Activated naive CD8-positive, alpha-beta T cell treated with anti-CD3 and anti-CD28 coated beads for 36 hours (primary cell): ENCODE measurements around the gene NAMPT. TPM values are rescaled to one million over a fixed set of nuclear protein-coding genes. Genes with fewer than 3 reads are reported as not detected.
"Not testable (repeated sequence)": the region's sequence is repeated elsewhere in the genome, so short reads cannot be mapped to it uniquely, and the experiment has no call there.

Experiments
- DNase-seq: peaks from one replicate; pipeline ENCODE4 v3.0.0; 2021
- H3K27ac Mint-ChIP-seq: one replicate; pipeline ENCODE4 v1.8.0; 2022; ENCODE audit warnings: mild to moderate bottlenecking, moderate library complexity, mixed read lengths
- H3K27me3 Mint-ChIP-seq: one replicate; pipeline ENCODE4 v1.8.0; 2022; ENCODE audit warnings: mild to moderate bottlenecking, mixed read lengths
- H3K36me3 Mint-ChIP-seq: one replicate; pipeline ENCODE4 v1.8.0; 2021; ENCODE audit warnings: mild to moderate bottlenecking, mixed read lengths
- H3K4me1 Mint-ChIP-seq: one replicate; pipeline ENCODE4 v1.8.0; 2021; ENCODE audit warnings: mixed read lengths
- H3K4me3 Mint-ChIP-seq: one replicate; pipeline ENCODE4 v1.8.0; 2022; ENCODE audit warnings: mild to moderate bottlenecking, moderate library complexity, mixed read lengths
- H3K9me3 Mint-ChIP-seq: one replicate; pipeline ENCODE4 v1.8.0; 2022; ENCODE audit warnings: mixed read lengths
- total RNA-seq, 2 experiments: library from RNA; stranded (reverse); gene quantifications; one replicate each; pipeline ENCODE4 v1.2.3, GENCODE V29; 2021

NAMPT gene
- 100 to 1,000 TPM; 590 to 613 TPM for total RNA-seq

DNA sequence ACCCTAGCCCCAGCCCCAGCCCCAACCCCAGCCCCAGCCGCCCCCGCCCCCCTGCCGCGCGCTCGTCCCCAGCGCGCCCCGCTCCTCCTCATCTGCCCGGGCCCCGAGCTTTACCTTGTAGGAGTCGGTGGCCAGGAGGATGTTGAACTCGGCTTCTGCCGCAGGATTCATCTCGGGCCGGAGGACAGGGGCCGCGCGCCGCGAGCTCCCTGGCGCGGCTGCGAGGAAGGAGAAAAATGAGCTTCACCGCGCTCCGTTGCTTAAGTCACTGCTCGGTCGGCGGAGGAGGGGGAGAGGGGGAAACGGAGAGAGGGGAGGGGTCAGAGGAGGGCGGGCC lies at the start of gene NAMPT:
NAMPT (minus strand) TSS at position 270 of the 337 bp plus-strand sequence; CDS start at position 171, 99 bp downstream.
- Mint-ChIP-seq H3K4me3 (peak within 1 kb of the TSS; percentile 97), H3K27ac (peak within 1 kb of the TSS; percentile 100), H3K27me3 (peaks cover 3% of the 10 kb centered on the region), H3K36me3 (peaks cover 44% of the 10 kb centered on the region), H3K9me3 (peaks cover 4% of the 10 kb centered on the region), H3K4me1 (peaks cover 37% of the 10 kb centered on the region)
- no peak for DNase-seq

DNA sequence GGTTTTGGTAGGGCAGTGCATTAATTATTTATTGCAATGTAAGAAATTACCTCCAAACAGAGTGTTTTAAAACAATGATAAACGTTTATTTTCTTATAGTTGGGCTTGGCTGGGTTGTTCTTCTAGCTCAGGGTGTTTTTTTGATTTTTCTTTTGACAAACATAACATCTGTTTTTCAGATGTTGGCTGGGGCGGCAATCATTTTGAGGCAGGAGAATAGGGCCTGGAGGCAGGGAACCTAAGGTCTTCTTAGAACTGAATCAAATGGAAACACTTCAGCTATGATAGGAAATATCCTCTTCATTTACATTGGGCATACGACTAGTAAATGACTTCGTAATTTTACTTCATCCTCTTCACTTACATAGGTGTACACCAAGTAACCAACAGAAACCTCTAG lies 47.4 kb upstream of the NAMPT start:
- Mint-ChIP-seq H3K4me1 (peaks cover 16% of the 10 kb centered on the region), H3K9me3 (peaks cover 6% of the 10 kb centered on the region), H3K27me3 (peaks cover 36% of the 10 kb centered on the region), H3K36me3 (peaks cover 3% of the 10 kb centered on the region), H3K4me3 (no peak overlapping the region), H3K27ac (no peak overlapping the region)
- DNase-seq = no peak

DNA sequence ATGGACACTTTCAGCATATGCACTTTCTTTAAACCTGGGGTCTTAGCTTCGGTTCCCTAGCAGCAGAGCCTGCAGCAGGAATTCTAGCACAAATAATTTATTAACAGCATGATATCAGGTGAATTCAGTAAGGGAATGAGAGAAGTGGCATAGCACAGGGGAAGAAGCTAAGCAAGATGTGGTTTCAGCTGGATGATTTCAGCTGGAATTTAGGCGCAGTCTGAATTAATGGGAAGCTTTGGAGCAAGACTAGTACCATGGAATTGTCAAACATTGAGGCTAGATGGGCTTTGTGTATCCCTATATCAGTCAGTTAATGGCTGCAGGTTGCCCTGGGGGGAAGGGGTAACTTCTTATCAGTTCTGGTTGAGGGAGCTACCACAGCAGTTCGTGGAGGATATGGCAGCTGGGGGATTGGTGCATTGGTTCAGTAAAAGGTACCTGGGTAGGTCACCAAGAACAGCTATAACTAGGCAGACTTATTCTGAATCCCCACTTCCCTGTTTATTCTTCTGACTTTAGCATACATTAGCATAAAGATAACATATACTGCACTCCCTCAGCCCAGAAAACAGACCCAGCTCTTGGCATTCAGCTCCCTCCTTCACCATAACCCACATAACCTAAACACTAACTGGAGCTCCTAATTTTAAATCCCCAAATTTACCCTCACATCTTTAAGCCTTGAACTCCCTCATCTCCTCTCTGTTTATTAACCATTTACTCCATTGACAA lies 46.8 kb upstream of the NAMPT start:
- no peak for DNase-seq
- Mint-ChIP-seq H3K27ac (no peak overlapping the region), H3K27me3 (peaks cover 36% of the 10 kb centered on the region), H3K36me3 (peaks cover 3% of the 10 kb centered on the region), H3K4me3 (no peak overlapping the region), H3K9me3 (peaks cover 2% of the 10 kb centered on the region), H3K4me1 (peaks cover 16% of the 10 kb centered on the region)

DNA sequence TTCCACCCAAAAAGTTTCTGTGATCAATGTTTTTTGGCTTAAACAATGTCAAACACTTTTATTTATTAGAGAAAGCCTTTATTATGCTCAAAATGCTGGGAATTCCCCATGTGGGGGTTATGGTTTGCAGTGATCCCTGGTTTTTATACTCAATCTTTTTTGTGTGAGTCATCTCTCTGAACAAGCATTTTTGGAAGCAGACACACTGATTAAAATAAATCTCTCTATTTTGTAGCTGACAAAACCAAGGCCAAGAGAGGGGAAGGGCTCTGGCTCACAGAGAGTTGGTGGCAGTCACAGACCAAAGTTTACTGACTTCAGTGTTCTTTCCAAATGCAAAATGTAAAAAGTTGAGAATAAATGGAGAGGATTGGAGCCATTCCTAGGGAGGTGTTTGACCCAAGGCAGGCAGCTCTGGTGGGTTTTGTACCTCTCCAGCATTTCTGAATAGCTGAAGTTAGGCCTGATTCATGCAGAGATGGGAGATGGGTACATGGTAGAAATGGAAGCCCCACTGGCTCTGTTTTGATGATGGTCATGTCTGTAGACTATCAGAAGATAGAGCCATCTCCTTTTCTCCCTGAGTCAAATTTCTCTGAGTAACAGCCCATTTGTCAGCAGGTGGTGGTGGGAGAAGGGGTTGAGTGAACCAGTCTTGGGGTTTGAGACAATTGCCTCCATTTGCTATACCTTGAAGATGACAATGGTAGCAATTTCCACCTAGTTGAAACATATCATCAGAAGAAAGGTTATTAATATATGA lies 45.4 kb upstream of the NAMPT start:
- Mint-ChIP-seq H3K27ac (no peak overlapping the region), H3K27me3 (peaks cover 25% of the 10 kb centered on the region), H3K9me3 (peaks cover 2% of the 10 kb centered on the region), H3K36me3 (no peaks in the 10 kb centered on the region), H3K4me3 (no peak overlapping the region), H3K4me1 (peaks cover 16% of the 10 kb centered on the region)
- DNase-seq = no peak

DNA sequence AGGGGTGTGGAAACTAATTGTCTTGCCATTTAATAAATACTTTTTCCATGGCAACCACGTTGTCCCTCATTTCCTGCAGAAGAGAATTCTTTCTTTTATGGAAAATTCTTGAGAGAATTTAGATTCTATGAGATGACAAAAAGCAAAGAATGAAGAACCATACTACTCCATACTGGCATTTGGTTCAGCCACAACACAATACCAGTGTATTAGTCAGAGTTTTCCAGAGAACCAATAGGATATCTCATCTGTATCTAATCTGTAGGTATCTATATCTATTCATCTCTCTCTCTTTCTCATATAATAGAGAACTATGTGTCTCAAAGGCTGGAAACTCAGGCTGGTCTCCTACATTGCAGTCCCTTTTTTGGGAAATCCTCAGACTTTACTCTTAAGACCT lies 44.6 kb upstream of the NAMPT start:
- peaks cover 16% of the 10 kb centered on the region for H3K4me1 Mint-ChIP-seq

DNA sequence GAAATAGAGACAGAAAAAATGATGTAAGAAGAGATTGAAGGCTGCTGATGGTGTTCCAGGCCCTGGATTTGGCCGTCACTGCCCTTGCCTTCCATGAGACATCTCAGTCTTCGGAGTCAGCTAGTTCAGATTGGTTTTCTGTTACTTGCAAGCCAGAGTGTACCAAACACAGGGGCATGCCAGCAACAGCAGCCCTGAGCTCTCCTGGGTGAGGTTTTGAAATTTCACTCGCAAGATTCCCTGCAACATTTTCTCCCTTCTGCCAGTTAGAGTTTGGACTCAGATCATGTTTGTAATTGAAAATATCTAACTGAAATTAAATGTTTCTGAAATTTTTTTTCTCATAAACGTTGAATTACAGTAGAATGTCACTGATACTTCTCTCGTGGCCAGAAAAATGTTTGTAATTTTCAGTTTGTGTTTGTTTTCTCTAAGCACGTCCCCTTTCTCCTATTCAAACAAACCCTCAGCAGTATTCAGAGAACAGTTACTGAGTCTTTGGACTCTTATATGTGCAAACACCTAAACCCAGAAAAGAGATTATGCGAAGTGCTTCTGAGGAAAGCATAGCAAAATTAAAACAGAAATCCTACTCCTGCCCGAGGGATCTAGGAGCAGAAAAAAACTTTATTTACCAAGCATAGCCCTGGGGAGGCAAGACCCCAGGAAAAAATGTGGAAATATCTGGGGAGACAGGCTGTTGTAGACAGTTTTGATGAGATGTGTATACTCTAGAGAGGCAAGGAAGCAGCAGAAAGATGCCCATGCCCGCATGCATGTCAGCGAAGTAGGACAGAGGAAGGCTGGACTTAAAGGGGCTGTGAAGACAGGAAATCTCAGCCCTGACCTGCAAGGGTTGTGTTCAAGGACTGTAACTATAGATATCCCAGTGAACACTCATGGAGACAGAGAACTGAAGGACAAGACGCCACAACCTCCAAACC lies 43.0 kb upstream of the NAMPT start:
- H3K9me3 Mint-ChIP-seq = peaks cover 2% of the 10 kb centered on the region
- H3K27ac Mint-ChIP-seq = no peak overlapping the region
- H3K27me3 Mint-ChIP-seq = peaks cover 23% of the 10 kb centered on the region
- no peak overlapping the region for H3K4me3 Mint-ChIP-seq
- no peak for DNase-seq
- no peaks in the 10 kb centered on the region for H3K36me3 Mint-ChIP-seq
- H3K4me1 Mint-ChIP-seq = peaks cover 16% of the 10 kb centered on the region

More for the DNA sequence above, 44.6 kb upstream of the NAMPT start:
- no peak for DNase-seq
- peaks cover 2% of the 10 kb centered on the region for H3K9me3 Mint-ChIP-seq
- H3K4me3 Mint-ChIP-seq = no peak overlapping the region
- peaks cover 24% of the 10 kb centered on the region for H3K27me3 Mint-ChIP-seq
- no peak overlapping the region for H3K27ac Mint-ChIP-seq
- no peaks in the 10 kb centered on the region for H3K36me3 Mint-ChIP-seq

DNA sequence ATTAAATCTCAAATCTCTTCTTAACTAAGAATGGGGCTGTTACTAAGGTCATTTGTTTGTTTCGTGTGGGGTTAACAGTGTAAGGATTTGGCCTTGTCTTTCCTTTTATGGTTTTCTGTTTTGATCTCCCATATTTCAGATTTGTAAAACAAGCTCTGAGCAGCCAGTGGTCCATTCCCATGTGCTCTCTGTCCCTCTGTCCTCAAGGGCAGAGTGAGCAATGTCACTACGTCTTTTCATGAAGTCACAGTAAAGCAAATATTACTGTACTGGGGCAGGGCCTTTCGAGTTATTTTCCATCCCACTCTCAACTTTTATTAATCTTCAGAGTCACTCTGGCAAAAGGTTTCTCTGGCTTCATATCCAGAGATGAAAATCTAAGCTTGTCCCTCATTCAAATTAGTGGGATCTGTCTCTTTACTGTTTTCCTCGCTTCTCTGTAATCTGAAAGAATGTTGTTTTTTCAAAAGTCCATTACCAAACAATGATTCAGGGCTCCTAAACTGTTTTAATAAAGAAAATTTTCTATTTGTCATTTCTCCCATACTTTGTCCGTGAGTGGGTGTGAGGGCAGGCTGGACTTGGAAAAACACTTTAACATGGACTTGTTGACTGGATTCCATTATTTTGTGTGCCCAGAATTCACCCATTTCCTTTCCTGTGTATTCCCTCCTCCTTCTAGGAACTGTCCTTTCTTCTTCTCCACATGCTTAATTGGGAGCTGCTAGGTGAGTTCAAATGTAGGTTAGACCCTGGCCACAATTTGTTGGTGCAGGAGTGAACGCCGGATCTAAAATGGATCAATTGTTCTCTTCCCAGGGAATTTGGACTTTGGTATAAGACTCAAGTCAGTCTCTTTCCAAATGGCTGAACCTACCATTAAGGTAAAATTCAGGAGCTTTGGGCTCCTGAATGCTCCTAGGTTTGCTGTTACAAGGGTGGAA lies 42.1 kb upstream of the NAMPT start:
- peaks cover 24% of the 10 kb centered on the region for H3K27me3 Mint-ChIP-seq
- H3K9me3 Mint-ChIP-seq = peaks cover 5% of the 10 kb centered on the region
- H3K4me1 Mint-ChIP-seq = peaks cover 16% of the 10 kb centered on the region
- DNase-seq = no peak
- H3K4me3 Mint-ChIP-seq = no peak overlapping the region
- H3K27ac Mint-ChIP-seq = no peak overlapping the region
- no peaks in the 10 kb centered on the region for H3K36me3 Mint-ChIP-seq

DNA sequence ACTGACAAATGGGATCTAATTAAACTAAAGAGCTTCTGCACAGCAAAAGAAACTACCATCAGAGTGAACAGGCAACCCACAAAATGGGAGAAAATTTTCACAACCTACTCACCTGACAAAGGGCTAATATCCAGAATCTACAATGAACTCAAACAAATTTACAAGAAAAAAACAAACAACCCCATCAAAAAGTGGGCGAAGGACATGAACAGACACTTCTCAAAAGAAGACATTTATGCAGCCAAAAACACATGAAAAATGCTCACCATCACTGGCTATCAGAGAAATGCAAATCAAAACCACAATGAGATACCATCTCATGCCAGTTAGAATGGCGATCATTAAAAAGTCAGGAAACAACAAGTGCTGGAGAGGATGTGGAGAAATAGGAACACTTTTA lies 39.7 kb upstream of the NAMPT start:
- H3K4me1 Mint-ChIP-seq, H3K4me3 Mint-ChIP-seq, DNase-seq, H3K9me3 Mint-ChIP-seq, H3K36me3 Mint-ChIP-seq, H3K27ac Mint-ChIP-seq: not testable (repeated sequence)
- H3K27me3 Mint-ChIP-seq = peaks cover 37% of the 10 kb centered on the region

DNA sequence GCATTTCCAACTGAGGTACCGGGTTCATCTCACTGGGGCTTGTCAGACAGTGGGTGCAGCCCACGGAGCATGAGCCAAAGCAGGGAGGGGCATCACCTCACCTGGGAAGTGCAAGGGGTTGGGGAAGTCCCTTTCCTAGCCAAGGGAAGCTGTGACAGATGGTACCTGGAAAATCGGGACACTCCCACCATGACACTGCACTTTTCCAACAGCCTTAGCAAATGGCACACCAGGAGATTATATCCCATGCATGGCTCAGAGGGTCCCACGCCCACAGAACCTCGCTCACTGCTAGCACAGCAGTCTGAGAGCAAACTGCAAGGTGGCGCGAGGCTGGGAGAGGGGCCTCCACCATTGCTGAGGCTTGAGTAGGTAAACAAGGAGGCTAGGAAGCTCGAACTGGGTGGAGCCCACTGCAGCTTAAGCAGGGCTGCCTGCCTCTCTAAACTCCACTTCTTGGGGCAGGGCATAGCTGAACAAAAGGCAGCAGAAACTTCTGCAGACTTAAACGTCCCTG lies 35.5 kb upstream of the NAMPT start:
- not testable (repeated sequence) for H3K36me3 Mint-ChIP-seq, H3K27ac Mint-ChIP-seq, H3K4me3 Mint-ChIP-seq, H3K4me1 Mint-ChIP-seq, DNase-seq
- peaks cover 54% of the 10 kb centered on the region for H3K27me3 Mint-ChIP-seq
- H3K9me3 Mint-ChIP-seq = peaks cover 10% of the 10 kb centered on the region

DNA sequence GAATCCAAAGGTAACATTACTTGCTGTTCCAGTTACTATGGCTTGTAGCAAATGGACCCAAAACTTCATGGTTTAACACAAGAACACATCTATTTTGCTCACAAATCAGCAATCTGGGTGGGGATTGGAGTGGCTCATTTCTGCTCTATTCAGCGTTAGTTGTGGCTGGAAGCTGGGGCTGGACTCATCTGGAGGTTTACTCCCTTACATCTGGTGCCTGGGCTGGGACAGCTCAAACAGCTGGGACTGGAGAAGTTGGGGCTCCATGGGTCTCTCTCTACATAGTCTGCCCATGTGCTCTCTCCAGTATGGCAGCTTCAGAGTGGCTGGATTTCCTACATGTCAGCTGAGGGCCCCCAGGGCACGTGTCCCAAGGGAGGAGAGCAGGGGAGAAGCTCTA lies 33.7 kb upstream of the NAMPT start:
- no peak overlapping the region for H3K27ac Mint-ChIP-seq
- peaks cover 65% of the 10 kb centered on the region for H3K27me3 Mint-ChIP-seq
- no peak overlapping the region for H3K4me3 Mint-ChIP-seq

DNA sequence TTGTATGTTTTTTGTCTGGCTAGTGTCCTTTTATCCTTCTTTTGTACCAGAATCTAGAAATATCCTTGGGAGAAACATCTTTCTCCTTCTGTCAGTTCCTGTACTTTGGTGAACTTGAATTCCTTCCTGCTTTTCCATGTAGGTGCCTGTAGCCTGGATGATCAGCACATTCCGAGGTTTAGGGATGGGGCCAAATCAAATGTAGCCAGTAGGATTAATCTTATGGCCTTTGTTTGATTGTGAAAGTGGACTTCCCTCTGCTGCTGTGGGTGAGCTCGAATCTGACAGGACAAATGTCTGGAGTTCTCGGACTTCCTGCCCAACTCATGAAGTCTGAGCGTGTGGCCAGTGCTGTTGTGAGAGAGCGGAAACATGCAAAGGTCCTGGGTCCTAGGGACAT lies 33.2 kb upstream of the NAMPT start:
- DNase-seq = no peak
- peaks cover 9% of the 10 kb centered on the region for H3K9me3 Mint-ChIP-seq
- H3K36me3 Mint-ChIP-seq = peaks cover 2% of the 10 kb centered on the region
- H3K27me3 Mint-ChIP-seq = peaks cover 65% of the 10 kb centered on the region
- peaks cover 16% of the 10 kb centered on the region for H3K4me1 Mint-ChIP-seq
- H3K27ac Mint-ChIP-seq = no peak overlapping the region
- no peak overlapping the region for H3K4me3 Mint-ChIP-seq

More for the DNA sequence above, 33.7 kb upstream of the NAMPT start:
- peaks cover 12% of the 10 kb centered on the region for H3K4me1 Mint-ChIP-seq
- H3K36me3 Mint-ChIP-seq = peaks cover 2% of the 10 kb centered on the region
- peaks cover 9% of the 10 kb centered on the region for H3K9me3 Mint-ChIP-seq
- no peak for DNase-seq

DNA sequence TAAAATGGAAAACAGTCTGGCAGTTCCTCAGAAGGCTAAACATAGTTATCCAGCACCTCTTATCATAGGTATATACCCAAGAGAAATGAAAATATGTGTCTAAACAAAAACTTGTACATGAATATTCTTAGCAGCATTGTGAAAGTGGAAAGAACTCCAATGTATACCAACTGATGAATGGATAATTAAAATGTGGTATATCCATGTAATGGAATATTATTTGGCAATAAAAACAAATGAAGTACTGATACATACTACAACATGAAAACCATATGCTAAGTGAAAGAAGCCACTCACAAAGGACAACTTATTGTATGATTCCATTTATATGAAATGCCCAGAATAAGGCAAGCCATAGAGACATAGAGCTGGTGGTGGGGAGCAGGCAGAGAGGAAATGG lies 32.2 kb upstream of the NAMPT start:
- Mint-ChIP-seq H3K27me3 (peaks cover 58% of the 10 kb centered on the region), H3K4me3 (no peak overlapping the region), H3K27ac (no peak overlapping the region), H3K4me1 (peaks cover 16% of the 10 kb centered on the region), H3K36me3 (peaks cover 2% of the 10 kb centered on the region), H3K9me3 (peaks cover 7% of the 10 kb centered on the region)
- no peak for DNase-seq

DNA sequence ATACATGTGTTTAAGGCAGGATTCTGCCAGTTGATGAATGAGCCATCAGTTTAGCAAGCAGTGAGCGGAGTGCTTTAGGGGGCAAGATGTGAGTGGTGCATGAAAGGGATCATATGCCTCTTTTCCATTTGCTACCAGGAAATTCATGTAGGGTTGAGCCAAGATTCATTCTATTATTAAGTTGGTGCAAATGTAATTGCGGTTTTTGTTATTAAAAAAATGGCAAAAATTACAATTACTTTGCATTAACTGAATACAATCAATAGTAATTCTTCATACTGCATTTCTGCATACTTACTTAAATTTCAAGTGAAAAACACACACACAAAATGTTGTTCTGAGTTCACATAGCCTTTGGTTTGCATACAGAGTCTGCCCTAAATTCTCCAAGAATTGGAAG lies 30.1 kb upstream of the NAMPT start:
- no peak overlapping the region for H3K4me3 Mint-ChIP-seq
- no peak for DNase-seq
- H3K4me1 Mint-ChIP-seq = peaks cover 16% of the 10 kb centered on the region
- peaks cover 41% of the 10 kb centered on the region for H3K27me3 Mint-ChIP-seq
- H3K36me3 Mint-ChIP-seq = peaks cover 2% of the 10 kb centered on the region
- H3K27ac Mint-ChIP-seq = no peak overlapping the region
- H3K9me3 Mint-ChIP-seq = peaks cover 4% of the 10 kb centered on the region

DNA sequence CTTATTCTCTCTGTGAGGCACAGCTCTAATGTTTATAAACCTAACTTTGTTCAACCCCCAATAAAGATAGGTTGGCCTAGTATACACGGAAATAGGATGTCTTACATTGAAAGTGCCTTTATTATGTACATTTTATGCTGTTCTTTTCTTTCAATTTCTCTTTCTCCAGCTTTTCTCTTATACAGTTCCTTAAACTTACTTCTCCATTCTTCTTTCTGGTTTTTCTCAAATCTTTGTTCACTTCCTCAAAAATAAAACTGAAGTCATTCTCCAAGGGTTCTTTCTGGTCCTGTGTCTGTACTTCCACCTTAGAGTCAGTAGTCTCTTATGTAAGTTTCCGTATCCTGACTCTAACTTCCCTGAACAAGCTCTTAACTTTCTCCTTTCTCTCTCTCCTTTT lies 29.2 kb upstream of the NAMPT start:
- Mint-ChIP-seq H3K36me3 (peaks cover 2% of the 10 kb centered on the region), H3K4me3 (no peak overlapping the region), H3K27ac (peak overlapping the region; percentile 76)

More for the DNA sequence above, 29.2 kb upstream of the NAMPT start:
- Mint-ChIP-seq H3K4me1 (peaks cover 19% of the 10 kb centered on the region), H3K27me3 (peaks cover 35% of the 10 kb centered on the region), H3K9me3 (peaks cover 4% of the 10 kb centered on the region)
- no peak for DNase-seq
